NB4 (cell line): ENCODE data around the gene LMO2.

Experiments
- POLR2A ChIP-seq: IDR thresholded peaks from 2 replicates; pipeline ENCODE4 v1.6.1; 2011; ENCODE audit warnings: mild to moderate bottlenecking; ENCODE audit not compliant: insufficient read length; ENCODE audit errors: extremely low read depth
- TF ChIP-seq, protein P1 (sequence below): IDR thresholded peaks from one replicate; pipeline ENCODE4 v1.5.1; 2012; ENCODE audit warnings: low read depth, low read length

DNA sequence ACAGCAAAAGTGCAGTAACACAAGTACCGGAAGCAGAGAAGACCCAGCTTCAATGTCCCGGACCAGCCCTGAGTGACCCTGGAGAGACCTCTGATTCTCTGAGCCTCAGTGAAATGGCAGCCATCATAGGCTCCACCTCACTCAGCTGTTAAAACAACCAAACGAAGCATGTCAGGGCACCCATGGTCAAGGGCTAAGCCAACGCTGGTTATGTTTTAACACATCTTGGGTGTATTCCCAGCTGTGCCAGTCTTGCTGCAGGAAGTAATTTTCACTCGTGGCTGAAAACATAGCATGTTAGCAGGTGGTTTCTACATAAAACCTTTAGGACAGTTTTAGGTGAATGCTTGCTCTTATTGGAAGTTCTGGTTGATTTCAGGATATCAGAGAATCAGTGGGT lies 30.9 kb downstream of the LMO2 start:
- TF ChIP-seq, protein P1, sequence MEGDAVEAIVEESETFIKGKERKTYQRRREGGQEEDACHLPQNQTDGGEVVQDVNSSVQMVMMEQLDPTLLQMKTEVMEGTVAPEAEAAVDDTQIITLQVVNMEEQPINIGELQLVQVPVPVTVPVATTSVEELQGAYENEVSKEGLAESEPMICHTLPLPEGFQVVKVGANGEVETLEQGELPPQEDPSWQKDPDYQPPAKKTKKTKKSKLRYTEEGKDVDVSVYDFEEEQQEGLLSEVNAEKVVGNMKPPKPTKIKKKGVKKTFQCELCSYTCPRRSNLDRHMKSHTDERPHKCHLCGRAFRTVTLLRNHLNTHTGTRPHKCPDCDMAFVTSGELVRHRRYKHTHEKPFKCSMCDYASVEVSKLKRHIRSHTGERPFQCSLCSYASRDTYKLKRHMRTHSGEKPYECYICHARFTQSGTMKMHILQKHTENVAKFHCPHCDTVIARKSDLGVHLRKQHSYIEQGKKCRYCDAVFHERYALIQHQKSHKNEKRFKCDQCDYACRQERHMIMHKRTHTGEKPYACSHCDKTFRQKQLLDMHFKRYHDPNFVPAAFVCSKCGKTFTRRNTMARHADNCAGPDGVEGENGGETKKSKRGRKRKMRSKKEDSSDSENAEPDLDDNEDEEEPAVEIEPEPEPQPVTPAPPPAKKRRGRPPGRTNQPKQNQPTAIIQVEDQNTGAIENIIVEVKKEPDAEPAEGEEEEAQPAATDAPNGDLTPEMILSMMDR: no peak
- no peak for TF ChIP-seq POLR2A
